NT2/D1 (cell line): Measurements from ENCODE around the gene GPX7.

ENCODE experiments used
- SUZ12 ChIP-seq: IDR thresholded peaks from 2 replicates; pipeline ENCODE4 v1.6.1; 2011; ENCODE audit not compliant: insufficient read length, insufficient read depth; ENCODE audit errors: extremely low read depth
- YY1 ChIP-seq: IDR thresholded peaks from 2 replicates; pipeline ENCODE4 v1.6.1; 2011; ENCODE audit not compliant: insufficient read length, insufficient read depth
- ZNF274 ChIP-seq: IDR thresholded peaks from 2 replicates; pipeline ENCODE4 v1.6.1; 2011; ENCODE audit warnings: mild to moderate bottlenecking, low read depth, low read length

DNA sequence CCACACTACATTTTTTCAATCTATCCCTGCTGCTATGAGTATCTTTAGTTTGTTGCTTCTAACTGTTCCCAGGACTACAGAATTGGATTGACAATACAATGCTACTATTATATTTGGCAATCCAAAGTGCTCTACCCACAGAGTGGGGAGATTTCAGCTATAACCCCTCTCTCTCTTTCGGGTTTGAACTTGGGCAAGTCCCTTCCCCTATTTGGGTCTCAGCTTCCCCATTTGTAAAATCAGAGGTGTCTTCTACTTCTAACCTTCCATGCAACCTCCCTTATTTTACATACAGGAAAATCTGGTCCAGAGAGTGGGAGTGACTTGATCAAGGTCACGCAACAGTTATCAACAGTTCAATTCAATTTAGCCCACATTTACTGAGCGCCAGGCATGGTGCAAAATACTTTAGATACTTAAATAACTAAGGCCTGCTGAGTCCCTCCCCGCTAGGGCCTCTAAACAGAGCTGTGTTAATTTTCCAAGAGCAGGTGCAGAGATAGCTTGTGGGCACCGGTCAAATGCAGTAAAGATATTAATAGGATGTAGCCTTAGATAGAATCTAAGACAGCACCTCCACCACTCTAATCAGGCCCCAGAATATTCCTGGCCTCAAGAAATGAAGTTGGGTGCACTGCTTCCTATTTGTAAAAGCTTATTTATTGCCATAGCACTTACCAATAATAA lies 9.4 kb upstream of the GPX7 start:
- TF ChIP-seq YY1 (no peak), ZNF274 (no peak), SUZ12 (no peak)
